Activated CD4-positive, alpha-beta T cell treated with anti-CD3 and anti-CD28 coated beads for 48 hours (primary cell): ENCODE measurements around the gene RAB3B.
"Not testable (repeated sequence)": the region's sequence is repeated elsewhere in the genome, so short reads cannot be mapped to it uniquely, and the experiment has no call there.

ENCODE experiments used
- DNase-seq: peaks from one replicate; pipeline ENCODE4 v3.0.0-alpha.2; 2020

RAB3B gene

GRCh38 chr1:51990478-51990965, at the start of gene RAB3B:
RAB3B (minus strand) TSS chr1:51990700; CDS start chr1:51977117, 13,583 bp downstream.
- DNase-seq: peak; percentile 89

- no peak for DNase-seq
Observed at GRCh38 chr1:52037909-52038308, 47.4 kb upstream of the RAB3B start.

GRCh38 chr1:52037402-52037814, 46.9 kb upstream of the RAB3B start:
- no peak for DNase-seq

GRCh38 chr1:52034050-52034384, 43.5 kb upstream of the RAB3B start:
- no peak for DNase-seq

- DNase-seq: peak; percentile 91
Observed at GRCh38 chr1:52033190-52034049, 42.9 kb upstream of the RAB3B start, which contains the start of gene KTI12. KTI12 (minus strand) TSS chr1:52033810; CDS start chr1:52033761, 49 bp downstream.

GRCh38 chr1:52032785-52033131, 42.3 kb upstream of the RAB3B start:
- peak; percentile 20 for DNase-seq

GRCh38 chr1:52032124-52032784, 41.8 kb upstream of the RAB3B start:
- DNase-seq: no peak

GRCh38 chr1:52028839-52029238, 38.3 kb upstream of the RAB3B start:
- DNase-seq: not testable (repeated sequence)

GRCh38 chr1:52028328-52028727, 37.8 kb upstream of the RAB3B start:
- no peak for DNase-seq

- DNase-seq: no peak
Observed at GRCh38 chr1:52026278-52026677, 35.8 kb upstream of the RAB3B start.

GRCh38 chr1:52022133-52022532, 31.6 kb upstream of the RAB3B start:
- no peak for DNase-seq

GRCh38 chr1:52008071-52008809, 17.7 kb upstream of the RAB3B start:
- DNase-seq: no peak

GRCh38 chr1:52007215-52008002, 16.9 kb upstream of the RAB3B start:
- DNase-seq: no peak

GRCh38 chr1:52006081-52006553, 15.6 kb upstream of the RAB3B start:
- DNase-seq: not testable (repeated sequence)

GRCh38 chr1:52005548-52005947, 15.0 kb upstream of the RAB3B start:
- not testable (repeated sequence) for DNase-seq

GRCh38 chr1:52003877-52004276, 13.4 kb upstream of the RAB3B start:
- DNase-seq: no peak

GRCh38 chr1:52002038-52002917, 11.8 kb upstream of the RAB3B start:
- DNase-seq: peak; percentile 42

GRCh38 chr1:51998701-51999100, 8.2 kb upstream of the RAB3B start:
- DNase-seq: no peak

- DNase-seq: no peak
Observed at GRCh38 chr1:51997974-51998382, 7.5 kb upstream of the RAB3B start.

GRCh38 chr1:51989582-51990477, 670 bp downstream of the RAB3B start:
- DNase-seq: no peak
